NT2/D1 (cell line): ENCODE results near the gene GSTCD.

Source experiments
- SUZ12 ChIP-seq: IDR thresholded peaks from 2 replicates; pipeline ENCODE4 v1.6.1; 2011; ENCODE audit not compliant: insufficient read length, insufficient read depth; ENCODE audit errors: extremely low read depth
- YY1 ChIP-seq: IDR thresholded peaks from 2 replicates; pipeline ENCODE4 v1.6.1; 2011; ENCODE audit not compliant: insufficient read length, insufficient read depth
- ZNF274 ChIP-seq: IDR thresholded peaks from 2 replicates; pipeline ENCODE4 v1.6.1; 2011; ENCODE audit warnings: mild to moderate bottlenecking, low read depth, low read length

- TF ChIP-seq ZNF274 (no peak), SUZ12 (no peak), YY1 (no peak)
Observed at GRCh38 chr4:105686571-105686970, 22.0 kb upstream of the GSTCD start.
